Stimulated activated CD8-positive, alpha-beta memory T cell treated with anti-CD3 and anti-CD28 coated beads, Interleukin-7, amount 100 ng/mL, for 24 hours (primary cell): Measurements from ENCODE around the gene ERLIN1.
"Not testable (repeated sequence)": the region's sequence is repeated elsewhere in the genome, so short reads cannot be mapped to it uniquely, and the experiment has no call there.

Experiments used
- DNase-seq: peaks from one replicate; pipeline ENCODE4 v3.0.0-alpha.2; 2020; ENCODE audit warnings: low read depth

Gene ERLIN1

GRCh38 chr10:100133801-100134200, 52.0 kb downstream of the ERLIN1 start:
- DNase-seq = no peak

GRCh38 chr10:100132427-100132826, 53.4 kb downstream of the ERLIN1 start:
- no peak for DNase-seq

DNA sequence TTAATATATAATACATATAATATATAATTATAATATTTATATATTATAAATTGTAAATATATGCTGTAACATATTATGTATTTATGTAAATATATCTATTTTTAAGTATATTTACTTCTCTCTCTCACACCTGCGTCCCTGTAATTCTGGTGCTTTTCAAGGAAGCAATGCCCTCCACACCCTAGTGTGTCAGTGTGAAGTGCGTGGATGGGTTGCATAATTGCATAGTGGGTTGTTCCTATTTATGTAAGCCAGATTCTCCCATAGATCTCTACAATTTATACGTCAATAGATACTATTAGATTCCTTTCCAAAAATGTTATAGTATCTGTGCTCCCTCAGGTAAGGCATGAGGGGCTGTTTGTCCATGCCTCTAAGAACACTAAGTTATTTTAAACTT, 54.3 kb downstream of the ERLIN1 start:
- no peak for DNase-seq

DNA sequence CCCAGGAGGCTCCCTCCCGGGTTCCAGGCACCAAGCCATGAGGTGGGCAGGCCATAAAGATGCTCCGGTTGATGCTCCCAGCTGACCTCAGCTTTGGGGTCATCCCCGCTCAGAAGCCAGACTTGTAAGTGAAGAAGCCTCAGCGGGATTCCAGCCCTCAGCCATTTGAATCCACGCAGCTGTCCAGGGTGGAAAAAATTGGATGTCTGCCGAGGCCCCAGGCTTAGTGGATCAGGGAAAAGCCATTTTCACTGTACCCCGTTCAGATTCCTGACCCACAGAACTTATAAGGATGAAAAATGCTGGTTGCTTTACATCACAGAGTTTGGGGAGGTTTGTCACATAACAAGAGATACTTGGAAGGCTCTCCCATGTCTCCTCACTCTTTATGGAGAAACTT, 55.0 kb downstream of the ERLIN1 start:
- no peak for DNase-seq

DNA sequence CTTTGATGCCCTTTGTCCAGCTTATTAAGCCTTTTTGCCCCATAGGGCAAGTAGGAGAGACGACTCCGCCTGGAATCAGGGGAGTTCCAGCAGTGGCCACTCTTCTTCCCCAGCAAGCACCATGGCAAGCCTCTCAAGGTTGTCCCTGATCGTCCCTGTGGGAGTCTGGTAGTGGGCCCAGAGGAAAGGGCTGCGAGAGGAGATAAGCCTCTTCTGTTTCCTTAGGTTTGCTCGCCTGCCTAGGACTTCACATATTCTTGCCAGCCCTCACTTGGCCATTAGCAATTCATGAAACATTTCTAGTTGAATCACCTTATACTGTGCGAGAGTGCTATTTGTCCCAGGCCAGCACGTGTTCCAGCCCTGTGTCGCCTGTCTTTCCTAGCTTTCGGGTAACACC, 56.4 kb downstream of the ERLIN1 start:
- no peak for DNase-seq

GRCh38 chr10:100128951-100129350, 56.9 kb downstream of the ERLIN1 start:
- no peak for DNase-seq

- DNase-seq = not testable (repeated sequence)
Measured at GRCh38 chr10:100125335-100125734, 60.5 kb downstream of the ERLIN1 start.

GRCh38 chr10:100124097-100124496, 61.7 kb downstream of the ERLIN1 start:
- DNase-seq = no peak

DNA sequence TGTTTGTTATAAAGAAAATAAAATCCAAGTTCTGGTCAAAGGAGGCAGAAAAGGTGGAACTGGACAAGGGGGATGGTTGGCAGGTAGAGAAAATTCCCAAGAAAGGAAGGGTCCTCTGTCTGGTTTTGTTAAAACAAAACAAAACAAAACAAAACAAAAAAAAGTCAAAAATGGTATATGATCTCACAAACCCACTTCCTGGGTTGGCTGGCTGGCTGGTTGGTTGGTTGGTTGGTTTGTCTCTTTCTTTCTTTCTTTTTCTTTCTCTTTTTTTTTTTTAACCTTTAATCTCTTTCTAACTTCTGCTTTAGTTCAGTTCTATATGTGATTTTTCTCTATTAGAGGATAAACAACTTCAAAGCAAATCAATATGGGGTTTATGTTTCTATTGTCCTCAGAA, 63.0 kb downstream of the ERLIN1 start:
- DNase-seq = no peak

- no peak for DNase-seq
Measured at GRCh38 chr10:100120550-100120949, 65.3 kb downstream of the ERLIN1 start.

DNA sequence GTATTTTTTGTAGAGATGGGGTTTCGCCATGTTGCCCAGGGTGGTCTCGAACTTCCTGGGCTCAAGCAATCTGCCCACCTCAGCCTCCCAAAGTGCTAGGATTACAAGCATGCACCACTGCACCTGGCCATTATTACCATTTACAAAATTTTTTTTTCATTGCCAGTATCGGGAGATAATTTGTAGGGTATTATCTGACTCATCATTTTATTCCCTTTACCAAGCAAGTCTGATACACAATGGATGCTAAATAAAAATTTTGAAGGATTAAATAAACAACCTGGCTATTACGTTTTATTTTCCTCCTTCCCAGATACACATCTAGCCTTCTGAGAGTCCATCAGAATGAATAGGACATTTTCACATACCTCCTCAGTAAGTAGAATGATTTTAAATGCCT, 66.1 kb downstream of the ERLIN1 start:
- DNase-seq = no peak

DNA sequence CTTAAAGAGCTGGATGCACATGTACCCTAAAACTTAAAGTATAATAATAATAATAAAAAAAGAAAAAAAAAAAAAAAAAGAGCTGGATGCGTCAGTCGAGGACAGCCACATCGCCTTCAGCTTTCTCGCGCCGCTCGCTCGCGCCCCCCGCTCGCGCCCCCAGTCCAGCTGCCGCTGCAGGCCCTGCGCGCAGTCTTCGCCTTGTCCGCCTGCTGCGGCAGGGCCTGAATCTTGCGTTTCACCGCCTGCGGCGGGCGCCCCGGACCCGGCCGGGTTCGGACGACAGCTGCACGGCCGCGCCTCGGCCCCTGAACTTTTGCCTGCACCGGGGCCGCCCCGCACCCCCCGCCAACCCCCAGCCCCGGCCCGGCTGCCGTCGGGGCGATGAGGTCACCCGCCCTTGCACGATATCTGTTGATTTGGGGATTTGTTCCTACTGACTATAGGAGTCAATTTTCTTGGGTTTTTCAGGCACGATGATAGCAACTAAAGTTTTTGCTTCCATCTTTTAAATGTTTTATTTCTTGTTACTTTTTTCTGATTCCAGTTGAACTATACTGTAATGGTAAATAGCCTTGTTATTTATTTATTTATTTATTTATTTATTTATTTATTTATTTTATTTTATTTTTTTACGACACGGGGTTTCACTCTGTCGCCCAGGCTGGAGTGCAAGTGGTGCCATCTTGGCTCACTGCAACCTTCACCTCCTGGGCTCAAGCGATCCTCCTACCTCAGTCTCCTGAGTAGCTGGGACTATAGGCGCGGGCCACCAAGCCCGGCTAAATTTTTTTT, 70.7 kb downstream of the ERLIN1 start:
- no peak for DNase-seq

DNA sequence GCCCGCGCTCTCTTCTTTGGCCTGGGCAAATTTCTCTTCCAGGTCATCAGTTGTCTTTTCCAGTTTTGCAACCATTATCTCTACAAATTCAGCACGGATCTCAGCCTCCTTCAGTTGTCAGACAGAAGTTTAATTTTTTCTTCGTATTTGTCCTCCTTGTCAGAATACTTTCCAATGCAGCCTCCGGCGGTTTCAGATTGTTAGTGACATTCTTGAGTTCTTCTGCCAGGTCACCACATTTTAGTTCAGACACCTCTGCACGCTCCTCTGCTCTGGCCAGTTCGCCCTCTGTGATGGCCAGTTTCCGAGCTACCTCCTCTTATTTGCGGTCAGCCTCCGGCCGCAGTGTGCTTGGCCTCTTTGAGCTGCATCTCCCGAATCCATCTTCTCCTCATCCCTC, 71.4 kb downstream of the ERLIN1 start:
- DNase-seq = no peak

DNA sequence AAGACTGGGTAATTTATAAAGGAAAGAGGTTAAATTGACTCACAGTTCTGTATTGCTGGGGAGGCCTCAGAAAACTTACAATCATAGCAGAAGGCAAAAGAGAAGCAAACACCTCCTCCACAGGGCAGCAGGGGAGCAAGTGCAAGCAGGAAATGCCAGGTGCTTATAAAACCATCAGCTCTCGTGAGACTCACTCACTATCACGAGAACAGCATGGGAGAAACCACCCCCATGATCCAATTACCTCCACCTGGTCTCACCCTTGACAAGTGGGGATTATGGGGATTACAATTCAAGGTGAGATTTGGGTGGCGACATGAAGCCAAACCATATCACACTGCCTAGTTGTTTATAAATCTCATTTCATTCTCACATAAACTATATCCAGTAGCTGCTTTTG, 76.2 kb downstream of the ERLIN1 start:
- no peak for DNase-seq

DNA sequence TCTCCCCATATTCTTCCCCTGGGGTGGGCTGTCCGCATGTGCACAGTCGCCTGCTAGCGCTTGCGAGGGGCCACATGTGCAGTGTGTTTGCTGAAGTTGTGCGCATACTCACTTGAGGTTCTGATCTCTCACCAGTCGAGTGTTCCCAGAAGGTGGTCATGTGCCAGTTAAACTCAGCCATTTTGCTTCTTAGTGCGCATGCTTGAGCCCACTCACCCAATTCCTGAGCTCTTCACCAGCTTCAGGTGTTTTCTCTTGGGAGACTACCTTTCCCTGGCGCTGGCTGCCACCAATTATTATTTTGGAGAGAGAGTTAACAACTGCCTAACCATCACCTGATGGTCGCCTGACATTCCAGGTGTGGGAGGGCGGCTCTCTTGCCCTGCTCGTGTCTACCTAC, 79.0 kb downstream of the ERLIN1 start:
- DNase-seq = no peak

- no peak for DNase-seq
Measured at GRCh38 chr10:100104300-100104699, 81.5 kb downstream of the ERLIN1 start.

- DNase-seq = no peak
Measured at GRCh38 chr10:100103581-100103980, 82.2 kb downstream of the ERLIN1 start.

DNA sequence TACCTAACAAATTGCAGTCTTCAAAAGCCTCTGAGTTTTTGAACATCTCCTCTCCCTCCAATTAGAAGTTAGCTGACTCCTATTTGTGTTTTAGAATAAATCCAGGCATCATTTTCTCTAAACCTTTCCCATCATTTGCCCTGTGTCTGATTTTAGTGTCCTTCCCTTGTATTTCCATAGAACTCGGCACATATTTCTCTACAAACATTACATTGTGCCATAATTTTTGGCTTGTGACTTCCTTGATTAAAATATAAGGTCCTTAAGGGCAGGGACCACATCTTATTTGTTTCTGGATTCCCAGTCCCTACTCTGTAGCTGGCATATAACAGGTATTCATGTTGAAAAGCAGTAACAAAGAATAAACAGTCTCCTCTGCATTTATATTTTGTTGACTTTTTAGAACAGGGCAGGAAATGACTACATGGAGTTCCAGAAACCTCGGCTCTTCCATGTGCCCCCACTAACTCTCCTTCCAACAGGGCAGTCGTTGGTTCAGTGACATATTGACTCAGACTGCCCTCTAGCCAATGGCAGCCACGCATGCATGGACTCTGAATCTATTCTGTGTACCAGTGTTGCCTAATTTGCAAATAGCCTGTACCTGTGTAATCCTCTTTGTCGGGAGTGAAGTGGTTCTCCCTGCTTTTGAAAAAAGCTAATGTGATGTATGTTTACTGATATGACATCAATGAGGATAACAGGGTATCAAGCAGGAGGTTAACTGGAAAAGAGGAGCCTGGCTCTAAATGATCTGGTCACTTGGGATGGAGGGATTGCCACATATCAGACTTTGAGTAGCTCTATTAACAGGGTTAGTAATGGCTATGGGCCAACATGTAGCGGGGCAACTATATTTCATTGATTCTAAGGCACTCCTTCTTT, 84.4 kb downstream of the ERLIN1 start:
- DNase-seq = no peak

DNA sequence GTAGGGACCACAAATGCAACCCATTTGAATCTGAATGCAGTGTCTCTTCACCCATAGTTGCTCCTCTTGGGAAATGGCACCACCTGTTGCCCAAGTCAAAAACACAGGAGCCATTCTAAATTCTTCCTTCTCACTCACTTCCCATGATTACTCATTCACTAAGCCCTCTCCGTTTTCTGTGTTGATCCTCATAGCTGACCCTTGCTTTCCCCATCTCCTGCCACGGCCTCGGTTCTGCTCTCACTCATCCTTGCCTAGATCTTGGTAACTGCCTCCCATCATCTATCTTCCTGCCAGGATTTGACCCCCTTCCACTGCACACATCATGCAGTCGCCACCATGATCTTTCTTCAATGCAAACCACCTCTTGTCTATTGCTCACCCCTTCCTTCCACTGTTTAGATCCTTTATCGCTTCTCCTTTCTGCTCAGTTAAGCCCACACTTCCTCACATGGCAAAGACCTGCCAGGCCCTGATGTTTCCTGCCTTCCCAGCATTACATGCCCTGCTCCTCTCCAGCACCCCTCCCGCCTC, 85.1 kb downstream of the ERLIN1 start:
- no peak for DNase-seq
